Activated T-cell treated with anti-CD3 and anti-CD28 coated beads, Interleukin-2, amount 50 U/mL, for 72 hours (primary cell): ENCODE results near the gene EHHADH. TPM values are rescaled to one million over a fixed set of nuclear protein-coding genes. Genes with fewer than 3 reads are reported as not detected.

ENCODE experiments used
- ATAC-seq, 2 donors: fragments of 150-1000 bp; cut with Tn5 transposase; replicated peaks in 1 of 2; 2 replicates each; pipeline ENCODE4 v1.10.0; 2021; ENCODE audit warnings: moderate library complexity in 2 of 2, mild to moderate bottlenecking in 1 of 2
- DNase-seq, 2 donors: peaks; one replicate each; pipeline ENCODE4 v3.0.0; 2021 to 2022; ENCODE audit warnings: mixed read lengths in 1 of 2
- H3K27ac Mint-ChIP-seq: one replicate; pipeline ENCODE4 v1.8.0; 2022; ENCODE audit warnings: mild to moderate bottlenecking, moderate library complexity, mixed read lengths
- H3K27me3 Mint-ChIP-seq: one replicate; pipeline ENCODE4 v1.8.0; 2022; ENCODE audit warnings: low read depth, mixed read lengths
- H3K36me3 Mint-ChIP-seq, 2 donors: one replicate each; pipeline ENCODE4 v1.8.0; 2022; ENCODE audit warnings: mixed read lengths in 2 of 2, mild to moderate bottlenecking in 1 of 2; ENCODE audit not compliant: insufficient read depth in 2 of 2
- H3K4me1 Mint-ChIP-seq: one replicate; pipeline ENCODE4 v1.8.0; 2022; ENCODE audit warnings: low read depth, mixed read lengths
- H3K4me3 Mint-ChIP-seq, 2 donors: one replicate each; pipeline ENCODE4 v1.8.0; 2022; ENCODE audit warnings: mild to moderate bottlenecking in 2 of 2, mixed read lengths in 2 of 2, moderate library complexity in 2 of 2
- H3K9me3 Mint-ChIP-seq, 2 donors: one replicate each; pipeline ENCODE4 v1.8.0; 2022; ENCODE audit warnings: mixed read lengths in 2 of 2
- total RNA-seq, 2 donors: library from RNA; stranded (reverse); gene quantifications; one replicate each; pipeline ENCODE4 v1.2.3, GENCODE V29; 2022

EHHADH gene
- total RNA-seq, 2 donors from 2014 or later = 5.3 to 6.9 TPM

DNA sequence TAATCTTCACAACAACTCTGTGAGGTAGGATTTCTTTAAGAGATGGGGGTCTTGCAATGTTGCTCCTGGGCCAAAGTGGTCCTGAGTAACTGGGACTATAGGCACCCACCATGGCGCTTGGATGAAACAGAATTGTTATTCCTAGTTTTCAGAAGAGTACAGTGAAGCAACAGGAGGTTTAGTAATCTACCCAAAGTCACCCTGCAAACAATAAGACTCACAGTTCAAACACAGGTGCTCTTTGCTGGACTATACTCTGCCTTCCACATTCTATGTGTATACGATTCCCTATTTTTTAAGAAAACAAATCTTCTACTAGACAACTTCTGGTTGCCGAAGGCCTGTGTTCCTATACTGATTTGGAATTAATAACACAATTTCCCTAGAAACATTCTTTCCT is 109.1 kb downstream of the EHHADH start:
- H3K9me3 Mint-ChIP-seq = peaks cover 0 to 1% of the 10 kb centered on the region in 2 donors
- H3K4me3 Mint-ChIP-seq = no peak overlapping the region
- no peaks in the 10 kb centered on the region for H3K4me1 Mint-ChIP-seq
- no peak overlapping the region for H3K27ac Mint-ChIP-seq
- DNase-seq = no peak
- no peaks in the 10 kb centered on the region for H3K36me3 Mint-ChIP-seq
- ATAC-seq = no peak
- H3K27me3 Mint-ChIP-seq = peaks cover 21% of the 10 kb centered on the region

Other genes starting within 250 kb of the EHHADH start
- under 1 TPM in 1 of 2 donors, not detected in 1; 0.05 TPM for gene C3orf70, start 101.0 kb downstream of the EHHADH start, total RNA-seq
- 10 to 100 TPM; 16.9 to 29.3 TPM for gene MAP3K13, start 109.1 kb upstream of the EHHADH start, total RNA-seq
- 10 to 100 TPM; 19.8 to 22.7 TPM for gene TMEM41A, start 245.0 kb upstream of the EHHADH start, total RNA-seq